NCI-H2227 treated with DMSO at 0.1 percent for 48 hours (cell line): ENCODE results near the gene EEA1.
"Not testable (repeated sequence)": the region's sequence is repeated elsewhere in the genome, so short reads cannot be mapped to it uniquely, and the experiment has no call there.

Source experiments
- DNase-seq: peaks from one replicate; lab custom pipeline; 2025; lab: John Stamatoyannopoulos, UW

The EEA1 gene

DNA sequence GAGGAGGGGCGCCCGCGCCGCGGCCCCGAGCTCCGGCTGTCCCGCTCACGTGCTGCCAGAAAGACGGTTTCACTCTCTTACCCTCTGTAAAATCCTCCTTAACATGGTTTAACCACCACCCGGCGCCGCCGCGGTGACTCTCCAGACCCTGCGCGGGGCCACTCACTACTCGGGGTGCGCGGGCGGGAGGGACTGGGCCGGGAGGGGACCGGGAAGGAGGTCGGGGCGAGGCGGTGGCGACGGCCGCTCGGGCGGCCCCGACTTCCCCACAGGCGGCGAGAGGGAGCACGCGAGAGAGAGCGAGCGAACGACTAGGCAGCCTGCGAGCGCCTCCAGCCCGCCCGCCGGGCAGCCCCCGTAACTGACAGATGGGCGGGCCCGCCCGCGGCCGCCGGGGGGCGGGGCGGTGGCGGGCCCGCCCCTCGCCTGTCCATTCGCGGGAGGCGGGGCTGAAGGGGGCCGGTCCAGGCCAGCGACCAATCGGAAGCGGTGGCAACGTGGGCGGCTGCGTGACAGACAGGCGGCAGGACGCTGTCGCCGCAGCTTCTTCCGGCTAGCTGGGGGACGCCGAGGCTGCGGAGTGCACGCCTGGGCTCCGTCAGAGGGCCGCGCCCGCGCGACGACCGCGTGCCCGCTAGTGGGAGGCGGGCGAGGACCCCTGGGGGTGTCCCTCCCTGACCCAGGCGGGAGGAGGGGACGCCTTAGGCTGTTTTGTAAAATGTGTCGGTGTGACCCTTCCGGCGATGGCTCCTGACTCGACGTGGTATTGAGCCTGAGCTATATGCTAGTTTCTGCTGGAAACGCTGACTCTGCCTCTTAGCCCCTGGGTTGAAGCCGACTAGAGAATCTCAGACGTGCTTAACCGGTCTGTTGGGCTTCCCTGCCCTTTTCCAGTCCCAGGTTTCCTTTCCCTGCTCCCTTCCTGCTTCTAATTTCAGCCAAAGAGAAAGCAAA, at the start of gene EEA1:
Gene EEA1, minus strand, starts transcription at position 334 of the 954 bp plus-strand sequence. Its CDS starts 229 bp downstream, at position 105.
- peak; percentile 94 for DNase-seq

DNA sequence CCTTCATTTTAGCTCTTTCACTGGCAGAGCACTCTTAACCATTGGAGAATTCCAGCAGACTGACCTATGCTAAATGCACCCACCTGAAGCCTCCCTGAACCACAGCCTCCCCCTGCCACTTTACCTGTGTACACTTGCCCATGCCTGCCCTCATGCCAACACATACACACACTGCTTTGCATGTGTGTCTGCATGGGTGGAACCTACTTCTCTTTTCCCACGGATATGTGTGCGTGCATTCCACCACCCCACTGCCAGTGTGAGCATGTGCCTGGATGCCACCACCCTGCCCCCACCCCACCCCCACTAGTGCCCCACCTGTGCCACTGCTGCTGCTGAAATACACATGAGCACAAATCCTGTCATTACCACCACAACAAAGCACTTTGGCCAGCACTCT, 49.5 kb upstream of the EEA1 start:
- no peak for DNase-seq

- DNase-seq = no peak
Observed at GRCh38 chr12:92977326-92977725, 48.2 kb upstream of the EEA1 start.

DNA sequence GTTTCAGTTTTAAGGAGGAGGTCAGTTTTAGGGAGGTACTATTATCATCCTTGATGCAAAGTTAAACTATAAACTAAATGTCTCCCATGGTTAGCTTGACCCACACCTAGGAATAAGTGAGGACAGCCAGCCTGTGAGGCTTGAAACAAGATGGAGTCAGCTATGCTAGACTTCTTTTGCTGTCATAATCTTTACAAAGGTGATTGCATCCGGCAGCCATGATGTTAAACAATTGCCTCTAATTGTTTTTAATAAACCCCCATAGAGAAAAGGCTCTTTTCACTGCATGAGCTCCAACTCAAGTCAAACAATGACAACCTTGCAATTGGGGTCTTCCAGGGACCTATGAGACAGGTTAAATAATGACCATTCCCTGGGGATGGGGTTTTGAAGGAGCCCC, 45.7 kb upstream of the EEA1 start:
- DNase-seq = no peak

DNA sequence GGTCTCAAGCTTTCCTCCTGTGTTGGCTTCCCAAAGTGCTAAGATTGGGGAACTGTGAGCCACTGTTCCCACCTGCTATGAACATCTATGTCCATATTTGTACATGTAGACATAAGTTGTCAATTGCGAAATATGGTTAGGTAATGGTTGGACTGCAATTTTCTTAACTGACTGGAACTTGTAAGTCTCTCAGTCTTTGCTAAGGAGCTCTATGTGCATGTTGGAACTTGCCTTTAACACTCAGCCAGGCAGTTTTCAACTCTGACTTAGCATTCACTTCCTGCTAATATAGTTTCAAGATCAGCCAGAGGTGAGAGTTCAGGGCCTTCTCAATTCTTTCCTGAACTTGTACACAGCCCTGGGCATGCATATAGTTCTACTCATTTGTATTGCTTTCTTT, 44.5 kb upstream of the EEA1 start:
- no peak for DNase-seq

DNA sequence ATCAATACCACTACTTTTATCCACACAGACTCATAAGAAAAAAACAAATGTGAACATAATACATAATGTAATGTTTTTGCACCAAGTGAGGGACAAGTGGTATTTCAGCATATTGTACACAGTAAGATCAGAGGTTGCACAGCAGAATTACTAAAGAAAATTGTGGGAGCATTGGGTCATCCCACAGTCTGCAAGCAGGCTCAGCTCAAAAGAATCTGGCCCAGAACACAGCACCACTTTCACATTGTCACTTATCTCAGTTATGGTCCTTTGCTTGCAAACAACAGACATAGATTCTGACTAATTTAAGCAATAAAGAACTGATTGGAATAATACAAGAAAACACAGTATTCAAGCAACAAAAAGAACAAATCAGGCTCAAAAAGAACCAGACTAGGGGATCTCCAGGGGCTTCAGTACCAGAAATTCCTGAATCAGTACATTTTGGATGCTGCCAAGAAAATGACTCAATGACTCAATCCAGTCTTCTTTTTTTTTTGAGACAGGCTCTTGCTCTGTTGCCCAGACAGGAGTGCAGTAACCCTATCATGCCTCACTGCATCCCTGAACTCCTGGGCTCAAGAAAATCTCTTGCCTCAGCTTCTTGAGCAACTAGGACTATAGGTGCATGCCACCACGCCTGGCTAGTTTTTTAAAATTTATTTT, 42.9 kb upstream of the EEA1 start:
- no peak for DNase-seq

DNA sequence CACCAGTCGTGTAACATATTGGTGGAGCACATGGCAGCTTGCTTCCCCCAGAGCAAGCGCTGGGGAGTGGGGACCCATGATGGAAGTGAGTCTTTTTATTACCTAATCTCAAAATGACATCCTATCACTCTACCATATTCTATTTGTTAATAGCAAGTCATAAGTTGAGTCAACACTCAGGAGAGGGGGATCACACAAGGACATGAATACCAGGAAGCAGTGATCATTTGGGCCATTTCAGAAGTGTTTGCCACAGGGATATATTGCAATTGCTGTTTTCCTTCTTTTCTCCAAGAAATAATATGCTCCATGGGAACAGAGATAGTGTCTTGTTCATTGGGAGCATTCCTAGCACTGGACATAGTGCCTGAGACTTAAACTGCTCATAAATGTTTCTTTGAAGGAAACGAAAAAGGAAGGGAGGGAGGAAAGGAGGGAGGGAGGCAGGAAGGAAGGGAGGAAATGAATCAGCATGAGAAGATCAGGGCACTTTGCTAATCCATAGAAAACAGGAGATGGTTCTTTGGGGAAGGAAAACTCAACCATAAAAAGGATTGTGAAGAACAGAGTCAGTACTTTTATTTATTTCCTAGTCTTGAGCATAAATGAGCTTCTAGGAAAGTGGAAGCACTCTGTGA, 39.2 kb upstream of the EEA1 start:
- no peak for DNase-seq

- not testable (repeated sequence) for DNase-seq
Observed at GRCh38 chr12:92964378-92964777, 35.3 kb upstream of the EEA1 start.

DNA sequence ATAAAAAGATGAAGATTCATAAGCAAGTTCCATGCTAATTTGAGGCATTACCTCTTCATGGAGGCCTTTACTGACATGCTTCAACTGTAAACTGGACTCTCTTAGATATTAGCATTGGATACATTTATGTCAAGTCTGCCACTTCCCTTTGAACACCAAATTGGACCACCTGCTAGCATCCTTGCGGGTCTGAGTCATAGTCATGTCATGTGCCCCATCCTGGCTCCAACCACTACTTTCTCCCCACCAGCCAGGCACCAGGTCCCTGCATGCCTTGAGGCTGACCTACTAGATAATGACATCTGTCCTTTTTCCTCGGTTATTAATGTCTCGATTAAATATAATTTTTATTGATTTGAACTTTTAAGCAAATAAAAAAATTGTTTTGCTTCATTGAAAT, 32.9 kb upstream of the EEA1 start:
- no peak for DNase-seq

DNA sequence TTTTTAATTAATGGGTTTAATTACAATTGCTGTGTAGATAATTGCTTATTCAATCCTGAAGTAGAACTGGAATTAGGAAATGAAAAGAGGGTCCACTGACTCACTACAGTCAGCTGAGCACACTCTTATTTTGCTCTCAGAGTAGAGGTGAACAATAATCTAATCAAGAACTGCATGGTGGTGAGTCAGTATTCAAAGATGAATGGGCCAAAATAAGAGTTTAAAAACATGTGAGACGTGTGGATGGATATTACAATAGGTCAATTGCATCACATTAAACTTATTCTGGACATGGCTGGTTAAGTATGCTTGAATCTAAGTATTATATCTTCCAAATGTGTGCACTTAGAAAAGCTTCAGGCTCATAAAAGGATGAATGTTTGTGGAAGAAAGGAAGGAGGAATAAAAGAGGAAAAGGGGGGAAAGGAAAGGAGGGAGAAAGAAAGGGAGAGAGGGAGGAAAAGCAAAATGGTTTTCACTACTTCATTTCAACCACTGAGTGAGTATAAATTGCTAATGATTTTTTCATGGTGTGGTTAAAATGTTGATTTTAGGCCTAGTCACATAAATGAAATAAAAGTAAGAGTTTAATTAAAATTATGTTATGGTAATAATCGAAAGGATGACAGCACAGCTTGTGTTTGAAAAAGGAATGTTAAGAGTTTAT, 27.0 kb upstream of the EEA1 start:
- DNase-seq = no peak

DNA sequence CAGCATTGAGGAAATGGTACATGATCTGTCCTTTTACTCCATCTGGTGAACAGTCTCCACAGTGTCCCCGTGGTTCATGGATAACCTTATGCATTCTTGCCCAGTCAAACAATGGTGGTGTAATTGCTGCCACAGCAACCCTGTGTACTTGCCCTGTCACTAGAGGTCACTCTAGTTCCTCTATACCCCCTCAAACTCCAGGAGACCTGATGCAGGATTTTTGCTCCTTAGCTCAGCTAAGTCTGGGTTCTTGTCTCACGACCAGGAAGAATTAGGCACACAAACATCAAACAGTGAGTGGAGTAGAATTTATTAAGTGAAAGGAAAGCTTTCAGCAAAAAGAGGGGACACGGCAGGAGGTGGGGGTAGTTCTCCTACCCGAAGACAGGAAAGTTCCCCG, 24.7 kb upstream of the EEA1 start:
- no peak for DNase-seq

DNA sequence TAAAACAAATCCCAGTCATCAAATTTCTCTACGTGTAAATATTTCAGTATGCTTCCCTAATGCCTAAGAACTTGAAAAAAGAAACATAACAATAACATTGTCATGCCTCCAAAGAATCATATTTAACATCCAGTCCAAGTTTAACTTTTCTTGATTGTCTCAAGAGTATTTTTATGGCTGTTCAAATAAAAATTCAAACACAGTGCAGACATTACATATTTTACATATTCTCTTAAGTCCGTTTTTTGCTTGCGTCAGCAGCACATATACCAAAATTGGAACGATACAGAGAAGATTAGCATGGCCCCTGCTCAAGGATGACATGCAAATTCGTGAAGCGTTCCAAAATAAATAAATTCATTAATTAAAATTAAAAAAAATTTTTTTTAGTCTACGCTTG, 23.3 kb upstream of the EEA1 start:
- no peak for DNase-seq

GRCh38 chr12:92951006-92951405, 21.9 kb upstream of the EEA1 start:
- no peak for DNase-seq

DNA sequence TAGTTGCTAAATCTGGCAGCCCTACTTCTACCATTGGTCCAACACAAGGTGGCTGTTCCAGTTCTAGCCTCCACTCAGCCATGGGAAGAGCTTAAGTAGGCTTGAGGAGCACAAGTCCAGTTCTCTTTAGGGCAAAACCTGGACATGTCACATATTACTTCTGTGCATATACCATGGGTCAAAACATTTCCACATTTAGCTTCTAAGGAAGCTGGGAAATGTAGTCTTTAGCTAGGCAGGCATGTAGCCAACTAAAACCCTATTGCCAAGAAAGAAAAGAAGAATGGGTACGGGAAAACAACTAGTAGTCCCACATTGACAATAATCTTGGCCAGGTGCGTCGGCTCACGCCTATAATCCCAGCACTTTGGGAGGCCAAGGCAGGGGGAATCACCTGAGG, 20.9 kb upstream of the EEA1 start:
- DNase-seq = no peak

DNA sequence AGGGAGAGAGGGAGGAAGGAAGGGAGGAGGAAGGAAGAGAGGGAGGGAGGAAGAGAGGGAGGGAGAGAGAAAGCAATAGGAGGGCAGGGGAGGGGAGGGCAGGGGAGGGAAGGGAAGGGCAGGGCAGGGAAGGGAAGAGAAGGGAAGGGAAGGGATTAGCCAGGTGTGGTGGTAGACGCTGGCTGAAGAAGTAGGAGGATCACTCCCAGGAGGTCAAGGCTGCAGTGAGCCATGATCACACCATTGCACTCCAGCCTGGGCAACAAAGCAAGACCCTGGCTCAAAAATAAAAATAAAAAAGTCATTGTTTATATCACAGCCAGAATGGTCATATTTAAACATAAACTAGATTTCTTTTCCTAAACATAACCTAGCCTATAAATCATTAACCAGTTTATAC, 20.4 kb upstream of the EEA1 start:
- DNase-seq = no peak

DNA sequence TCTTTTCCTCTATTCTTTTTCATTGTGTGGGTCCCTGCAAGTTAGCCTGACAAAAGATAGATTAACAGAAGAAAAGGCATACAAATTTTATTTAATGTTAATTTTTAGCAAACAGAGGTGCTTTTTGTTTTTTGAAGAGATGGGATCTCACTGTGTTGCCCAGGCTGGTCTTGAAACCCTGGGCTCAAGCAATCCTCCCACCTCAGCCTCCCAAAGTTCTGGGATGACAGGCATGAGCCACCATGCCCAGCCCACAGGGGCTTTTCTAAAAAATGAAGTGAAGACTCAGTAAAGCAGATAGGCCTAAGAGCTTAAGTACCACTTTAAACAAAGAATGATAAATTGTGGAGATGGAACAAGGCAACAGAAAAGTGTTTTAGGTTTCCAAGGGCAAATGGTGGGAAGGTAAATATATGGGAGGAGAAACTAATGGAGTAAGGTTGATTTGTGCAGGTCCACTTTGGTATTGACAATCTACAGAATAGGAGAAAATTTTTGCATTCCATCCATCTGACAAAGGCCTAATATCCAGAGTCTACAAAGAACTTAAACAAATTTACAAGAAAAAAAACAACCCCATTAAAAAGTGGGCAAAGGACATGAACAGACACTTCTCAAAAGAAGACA, 18.6 kb upstream of the EEA1 start:
- DNase-seq = no peak

GRCh38 chr12:92945659-92946220, 16.6 kb upstream of the EEA1 start:
- no peak for DNase-seq

- DNase-seq = no peak
Observed at GRCh38 chr12:92943482-92944250, 14.6 kb upstream of the EEA1 start.

DNA sequence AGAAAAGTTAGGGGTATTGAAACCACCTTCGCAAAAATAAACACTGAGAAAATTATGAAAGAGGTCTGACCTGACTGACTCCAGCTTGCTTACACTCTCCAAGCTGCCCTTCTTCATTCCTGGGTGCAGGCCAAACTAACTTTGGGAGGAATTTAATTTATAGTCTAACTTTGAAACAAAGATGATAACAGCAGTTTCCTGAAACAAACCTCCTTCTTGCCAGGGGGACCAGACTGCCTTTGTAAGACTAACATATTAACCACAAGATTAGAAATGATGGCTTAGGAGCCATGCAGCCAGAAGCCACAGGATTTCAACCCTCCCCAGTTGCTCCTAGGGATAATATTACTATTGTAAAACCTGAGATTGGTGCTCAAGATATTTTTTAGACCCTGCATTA, 13.8 kb upstream of the EEA1 start:
- DNase-seq = no peak

- no peak for DNase-seq
Observed at GRCh38 chr12:92939116-92939515, 10.0 kb upstream of the EEA1 start.

- no peak for DNase-seq
Observed at GRCh38 chr12:92938638-92939037, 9.5 kb upstream of the EEA1 start.
